Fibroblast of pulmonary artery (primary cell): ENCODE data around the gene YEATS2.
"Not testable (repeated sequence)": the region's sequence is repeated elsewhere in the genome, so short reads cannot be mapped to it uniquely, and the experiment has no call there.

Experiments
- DNase-seq: peaks from one replicate; pipeline ENCODE4 v3.0.0-alpha.2; 2010; ENCODE audit warnings: low read depth
- H3K4me3 ChIP-seq: replicated peaks from 2 replicates; pipeline ENCODE4 v1.5.1; 2011; ENCODE audit warnings: low read depth, mild to moderate bottlenecking, control low read depth, low read length, moderate library complexity
- TF ChIP-seq, protein P1 (sequence below): IDR thresholded peaks from 2 replicates; pipeline ENCODE4 v1.5.1; 2011; ENCODE audit warnings: mild to moderate bottlenecking, control low read depth, low read length, inconsistent platforms; ENCODE audit errors: missing control alignments

The YEATS2 gene

DNA sequence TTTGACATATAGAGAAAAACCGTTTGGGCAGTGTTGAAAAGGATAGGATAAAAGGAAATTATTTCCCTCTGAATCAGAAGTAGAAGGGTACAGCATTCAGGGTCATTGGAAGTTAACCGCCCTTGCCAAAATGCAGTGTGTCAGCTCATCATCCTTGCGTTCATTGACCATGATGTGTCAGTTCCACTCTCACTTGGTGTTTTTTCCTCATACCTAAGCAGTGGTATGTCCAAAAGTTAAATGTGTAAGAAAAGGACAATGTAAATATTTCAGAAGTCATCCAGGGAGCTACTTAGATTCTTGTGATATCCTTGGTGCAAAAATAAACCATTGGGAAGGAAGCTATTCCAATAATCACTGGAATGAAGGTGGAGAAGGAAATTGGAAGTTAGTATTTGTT lies 77.0 kb downstream of the YEATS2 start:
- DNase-seq: peak; percentile 38
- no peak overlapping the region for H3K4me3 ChIP-seq
- TF ChIP-seq, protein P1, sequence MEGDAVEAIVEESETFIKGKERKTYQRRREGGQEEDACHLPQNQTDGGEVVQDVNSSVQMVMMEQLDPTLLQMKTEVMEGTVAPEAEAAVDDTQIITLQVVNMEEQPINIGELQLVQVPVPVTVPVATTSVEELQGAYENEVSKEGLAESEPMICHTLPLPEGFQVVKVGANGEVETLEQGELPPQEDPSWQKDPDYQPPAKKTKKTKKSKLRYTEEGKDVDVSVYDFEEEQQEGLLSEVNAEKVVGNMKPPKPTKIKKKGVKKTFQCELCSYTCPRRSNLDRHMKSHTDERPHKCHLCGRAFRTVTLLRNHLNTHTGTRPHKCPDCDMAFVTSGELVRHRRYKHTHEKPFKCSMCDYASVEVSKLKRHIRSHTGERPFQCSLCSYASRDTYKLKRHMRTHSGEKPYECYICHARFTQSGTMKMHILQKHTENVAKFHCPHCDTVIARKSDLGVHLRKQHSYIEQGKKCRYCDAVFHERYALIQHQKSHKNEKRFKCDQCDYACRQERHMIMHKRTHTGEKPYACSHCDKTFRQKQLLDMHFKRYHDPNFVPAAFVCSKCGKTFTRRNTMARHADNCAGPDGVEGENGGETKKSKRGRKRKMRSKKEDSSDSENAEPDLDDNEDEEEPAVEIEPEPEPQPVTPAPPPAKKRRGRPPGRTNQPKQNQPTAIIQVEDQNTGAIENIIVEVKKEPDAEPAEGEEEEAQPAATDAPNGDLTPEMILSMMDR: no peak

DNA sequence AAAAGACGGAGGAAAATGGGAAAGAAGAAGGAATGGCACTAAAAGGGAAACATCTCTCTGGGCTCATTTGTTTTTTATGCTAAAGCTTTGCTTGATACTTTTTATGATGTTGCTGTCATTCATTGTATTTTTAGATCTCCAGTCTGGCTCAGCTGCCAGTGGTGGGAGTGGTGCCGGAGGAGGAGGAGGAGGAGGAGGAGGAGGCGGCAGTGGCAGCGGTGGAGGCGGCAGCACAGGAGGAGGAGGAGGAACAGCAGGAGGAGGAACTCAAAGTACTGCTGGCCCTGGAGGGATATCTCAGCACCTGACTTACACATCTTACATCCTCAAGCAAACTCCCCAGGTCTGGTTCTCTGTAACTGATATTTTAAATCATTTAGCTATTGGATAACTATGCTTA lies 78.2 kb downstream of the YEATS2 start:
- DNase-seq: no peak
- H3K4me3 ChIP-seq: no peak overlapping the region
- TF ChIP-seq, protein P1: no peak

DNA sequence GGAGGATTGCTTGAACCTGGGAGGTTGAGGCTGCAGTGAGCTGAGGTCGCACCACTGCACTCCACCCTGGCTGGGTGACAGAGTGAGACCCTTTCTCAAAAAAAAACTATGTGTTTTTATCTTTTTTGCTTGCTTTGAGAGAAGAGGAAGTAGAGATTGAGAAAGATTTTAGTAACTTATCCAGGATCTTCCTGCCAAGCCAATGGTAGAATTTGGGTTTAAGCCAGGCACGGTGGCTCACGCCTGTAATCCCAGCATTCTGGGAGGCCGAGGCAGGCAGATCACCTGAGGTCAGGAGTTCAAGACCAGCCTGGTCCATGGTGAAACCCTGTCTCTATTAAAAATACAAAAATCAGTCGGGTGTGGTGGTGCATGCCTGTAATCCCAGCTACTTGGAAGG lies 78.9 kb downstream of the YEATS2 start:
- not testable (repeated sequence) for H3K4me3 ChIP-seq, DNase-seq

DNA sequence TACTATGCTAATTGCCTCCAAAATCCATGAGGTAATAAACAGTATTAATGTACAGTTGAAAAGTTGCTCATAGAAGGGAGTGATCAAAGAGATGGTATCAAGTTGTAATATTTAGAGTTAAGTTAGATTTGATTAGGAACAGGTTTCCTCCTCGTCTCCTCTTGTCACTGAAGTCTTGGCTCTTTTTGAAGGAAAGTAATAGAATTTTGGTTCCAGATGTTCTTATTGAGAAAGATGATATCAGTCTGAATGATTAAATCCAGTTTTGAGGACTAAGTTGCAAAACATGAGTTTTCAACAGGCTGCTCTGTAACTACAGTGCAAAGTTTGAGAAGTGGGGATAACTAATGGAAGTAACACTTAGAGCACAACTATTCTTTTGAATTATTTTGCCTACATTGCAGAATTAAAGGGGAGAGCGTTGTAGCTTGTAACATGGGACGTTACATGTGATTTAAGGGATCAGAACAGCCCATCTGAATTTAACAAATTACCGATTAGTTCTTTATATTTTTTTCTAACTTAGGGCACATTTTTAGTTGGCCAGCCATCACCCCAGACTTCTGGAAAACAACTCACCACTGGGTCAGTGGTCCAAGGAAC lies 79.5 kb downstream of the YEATS2 start:
- no peak for DNase-seq
- TF ChIP-seq, protein P1: no peak
- H3K4me3 ChIP-seq: no peak overlapping the region

DNA sequence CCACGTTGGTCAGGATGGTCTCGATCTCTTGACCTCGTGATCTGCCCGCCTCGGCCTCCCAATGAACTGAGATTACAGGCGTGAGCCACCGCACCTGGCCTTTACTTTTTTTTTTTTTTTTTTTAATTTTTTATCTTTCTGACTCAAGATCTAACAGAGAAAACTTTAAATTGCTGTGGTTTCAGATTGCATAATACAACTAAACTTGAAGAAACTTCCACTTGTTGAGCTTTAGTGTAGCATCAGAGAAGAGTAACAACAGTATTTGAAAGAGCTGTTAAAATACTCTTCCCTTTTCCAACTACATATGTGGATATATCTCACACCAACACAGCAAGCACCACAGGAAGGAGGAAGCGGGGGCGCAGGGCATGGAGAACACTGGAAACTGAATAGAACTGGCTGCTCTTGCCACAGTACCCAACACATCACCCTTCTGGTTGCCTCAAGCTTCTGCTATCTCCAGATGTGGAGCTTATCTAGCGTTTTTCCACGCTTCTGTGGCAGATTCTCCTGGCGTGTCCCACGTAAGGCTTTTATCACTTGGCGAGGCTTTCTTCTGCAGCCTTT lies 82.4 kb downstream of the YEATS2 start:
- no peak for DNase-seq
- TF ChIP-seq, protein P1: no peak
- H3K4me3 ChIP-seq: no peak overlapping the region

DNA sequence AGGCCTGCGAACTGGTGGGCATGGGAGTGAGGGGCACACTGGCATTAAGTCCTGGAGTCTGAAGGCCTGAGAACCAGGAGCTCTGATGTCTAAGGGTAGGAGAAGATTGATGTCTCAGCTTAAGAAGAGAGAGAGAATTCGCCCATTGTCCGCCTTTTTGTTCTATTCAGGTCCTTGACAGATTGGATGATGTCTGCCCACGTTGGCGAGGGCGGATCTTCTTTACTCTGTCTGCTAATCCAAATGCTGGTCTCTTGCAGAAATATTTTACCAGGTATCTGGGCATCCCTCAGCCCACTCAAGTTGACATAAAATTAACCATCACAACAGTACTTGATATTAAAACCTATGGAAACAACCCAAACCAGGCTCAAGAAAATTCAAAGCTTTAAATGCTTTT lies 83.6 kb downstream of the YEATS2 start:
- TF ChIP-seq, protein P1: no peak
- H3K4me3 ChIP-seq: no peak overlapping the region
- no peak for DNase-seq

DNA sequence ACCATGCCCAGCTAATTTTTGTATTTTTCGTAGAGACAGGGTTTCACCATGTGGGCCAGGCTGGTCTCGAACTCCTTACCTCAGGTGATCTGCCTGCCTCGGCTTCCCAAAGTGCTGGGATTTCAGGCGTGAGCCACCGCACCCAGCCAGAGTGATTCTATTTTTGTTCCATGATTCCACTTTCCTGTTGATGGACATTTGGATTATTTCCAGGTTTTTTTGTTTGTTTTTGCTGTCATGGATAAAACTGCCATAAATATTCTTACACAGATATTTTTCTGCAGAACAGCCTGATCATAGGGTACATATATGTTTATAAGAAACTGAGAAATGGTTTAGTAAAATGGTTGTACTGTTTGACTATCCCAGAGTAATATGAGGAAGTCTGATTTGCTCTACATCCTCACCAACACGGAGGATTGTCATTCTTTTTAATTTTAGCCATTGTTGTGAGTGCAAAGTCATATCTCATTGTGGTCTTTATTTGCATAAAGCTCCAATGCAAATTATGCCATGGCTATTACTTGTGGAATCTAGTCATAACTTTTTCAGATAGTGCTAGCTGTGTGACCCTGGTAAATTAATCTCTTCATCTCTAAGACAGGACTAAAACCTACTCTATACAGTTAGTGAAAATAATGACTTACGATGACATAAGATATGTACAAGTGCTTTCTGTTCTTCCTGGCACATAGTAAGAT lies 85.1 kb downstream of the YEATS2 start:
- no peak for DNase-seq
- TF ChIP-seq, protein P1: no peak
- no peak overlapping the region for H3K4me3 ChIP-seq

DNA sequence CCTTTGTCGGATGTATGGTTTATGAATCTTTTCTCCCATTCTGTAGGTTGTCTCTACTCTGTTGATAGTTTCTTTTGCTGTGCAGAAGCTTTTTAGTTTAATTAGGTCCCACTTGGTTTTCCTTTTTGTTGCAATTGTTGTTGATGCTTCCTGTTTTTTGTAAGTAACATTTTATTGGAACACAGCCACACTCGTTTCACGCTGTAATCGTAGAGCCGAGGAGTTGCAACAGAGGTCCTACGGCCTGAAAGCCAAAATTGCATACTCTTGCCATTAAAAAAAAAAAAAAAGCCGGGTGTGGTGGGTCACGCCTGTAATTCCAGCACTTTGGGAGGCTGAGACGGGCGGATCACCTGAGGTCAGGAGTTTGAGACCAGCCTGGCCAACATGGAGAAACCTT lies 86.9 kb downstream of the YEATS2 start:
- not testable (repeated sequence) for H3K4me3 ChIP-seq, DNase-seq
